ENCODE data around the gene GRM8. TPM values are rescaled to one million over a fixed set of nuclear protein-coding genes. Genes with fewer than 3 reads are reported as not detected.

Gene GRM8
- total and polyA plus RNA-seq, 2 experiments from 2014 or later = not detected

- no peaks in the 10 kb centered on the region for H3K36me3 ChIP-seq (ENCODE audit: low read depth)
- no peaks in the 10 kb centered on the region for H3K27me3 ChIP-seq (replicated peaks; ENCODE audit: insufficient read depth)
- H3K4me1 ChIP-seq (ENCODE audit: insufficient read depth) = peaks cover 7% of the 10 kb centered on the region
- H3K4me3 ChIP-seq = no peak overlapping the region
- in situ Hi-C loops (cut with MboI) = no loop called here
- no peaks in the 10 kb centered on the region for H3K9me2 ChIP-seq (ENCODE audit: insufficient read depth)
- DNase-seq = no peak
- WGBS, 2 experiments (ENCODE audit: low coverage in 1 of 2, low lambda C conversion rate in 2 of 2, missing lambda C conversion rate in 2 of 2) = 65 to 74% methylated on average over 9 of the region's 9 CpGs
- H3F3A ChIP-seq (ENCODE audit: insufficient read depth) = peaks cover 6% of the 10 kb centered on the region; the same call in 1 of the 2 replicates
- no peaks in the 10 kb centered on the region for H3K9me3 ChIP-seq (ENCODE audit: low read depth)
- TF ChIP-seq EZH2phosphoT487 (IDR thresholded peaks at IDR 0.05; ENCODE audit: insufficient read depth, low read depth) (no peak), EZH2 (IDR thresholded peaks at IDR 0.05; ENCODE audit: insufficient read depth, poor library complexity, severe bottlenecking) (no peak)
- no peak overlapping the region for H3K4me2 ChIP-seq (ENCODE audit: unreplicated experiment)
- H4K20me1 ChIP-seq (ENCODE audit: insufficient read depth) = no peaks in the 10 kb centered on the region
- no peak overlapping the region for H3K27ac ChIP-seq
- no peak overlapping the region for H3K9ac ChIP-seq
- H2AFZ ChIP-seq = no peak overlapping the region
- H3K79me2 ChIP-seq (ENCODE audit: insufficient read depth) = no peaks in the 10 kb centered on the region
These were observed 556.3 kb downstream of the GRM8 start for GRCh38 chr7:126696256-126697038.

- no peaks in the 10 kb centered on the region for H3F3A ChIP-seq (ENCODE audit: insufficient read depth)
- 51 to 52% methylated on average over 11 of the region's 11 CpGs for WGBS, 2 experiments (ENCODE audit: low coverage in 1 of 2, low lambda C conversion rate in 2 of 2, missing lambda C conversion rate in 2 of 2)
- TF ChIP-seq EZH2phosphoT487 (IDR thresholded peaks at IDR 0.05; ENCODE audit: insufficient read depth, low read depth) = no peak
- TF ChIP-seq EZH2 (IDR thresholded peaks at IDR 0.05; ENCODE audit: insufficient read depth, poor library complexity, severe bottlenecking) = no peak
- H2AFZ ChIP-seq = no peak overlapping the region
- no peaks in the 10 kb centered on the region for H3K79me2 ChIP-seq (ENCODE audit: insufficient read depth)
- H3K9ac ChIP-seq = no peak overlapping the region
- H3K27ac ChIP-seq = no peak overlapping the region
- H3K9me3 ChIP-seq (ENCODE audit: low read depth) = no peaks in the 10 kb centered on the region
- H4K20me1 ChIP-seq (ENCODE audit: insufficient read depth) = no peaks in the 10 kb centered on the region
- no peaks in the 10 kb centered on the region for H3K9me2 ChIP-seq (ENCODE audit: insufficient read depth)
- H3K27me3 ChIP-seq (replicated peaks; ENCODE audit: insufficient read depth) = no peaks in the 10 kb centered on the region; the same call in 1 of the 2 replicates
- in situ Hi-C loops (cut with MboI) = no loop called here
- no peak overlapping the region for H3K4me3 ChIP-seq
- DNase-seq = no peak
- no peaks in the 10 kb centered on the region for H3K36me3 ChIP-seq (ENCODE audit: low read depth)
- H3K4me1 ChIP-seq (ENCODE audit: insufficient read depth) = no peaks in the 10 kb centered on the region
- H3K4me2 ChIP-seq (ENCODE audit: unreplicated experiment) = no peak overlapping the region
These were observed 561.6 kb downstream of the GRM8 start for GRCh38 chr7:126690848-126691751.

GRCh38 chr7:126690104-126690503 is 562.6 kb downstream of the GRM8 start:
- H3K9me3 ChIP-seq (ENCODE audit: low read depth) = no peaks in the 10 kb centered on the region
- H2AFZ ChIP-seq = no peak overlapping the region
- no peaks in the 10 kb centered on the region for H3K4me1 ChIP-seq (ENCODE audit: insufficient read depth)
- no peak for DNase-seq
- WGBS, 2 experiments (ENCODE audit: low coverage in 1 of 2, low lambda C conversion rate in 2 of 2, missing lambda C conversion rate in 2 of 2) = 61% methylated on average over 15 of the region's 15 CpGs
- in situ Hi-C loops (cut with MboI) = no loop called here
- no peaks in the 10 kb centered on the region for H3K79me2 ChIP-seq (ENCODE audit: insufficient read depth)
- no peaks in the 10 kb centered on the region for H3F3A ChIP-seq (ENCODE audit: insufficient read depth)
- H3K36me3 ChIP-seq (ENCODE audit: low read depth) = no peaks in the 10 kb centered on the region
- no peaks in the 10 kb centered on the region for H3K9me2 ChIP-seq (ENCODE audit: insufficient read depth)
- H4K20me1 ChIP-seq (ENCODE audit: insufficient read depth) = no peaks in the 10 kb centered on the region
- H3K4me3 ChIP-seq = no peak overlapping the region
- H3K27me3 ChIP-seq (replicated peaks; ENCODE audit: insufficient read depth) = no peaks in the 10 kb centered on the region; the same call in 1 of the 2 replicates
- H3K9ac ChIP-seq = no peak overlapping the region
- H3K4me2 ChIP-seq (ENCODE audit: unreplicated experiment) = no peak overlapping the region
- TF ChIP-seq EZH2phosphoT487 (IDR thresholded peaks at IDR 0.05; ENCODE audit: insufficient read depth, low read depth) (no peak), EZH2 (IDR thresholded peaks at IDR 0.05; ENCODE audit: insufficient read depth, poor library complexity, severe bottlenecking) (no peak)
- H3K27ac ChIP-seq = no peak overlapping the region

GRCh38 chr7:126689037-126689436 is 563.7 kb downstream of the GRM8 start:
- H3K9me2 ChIP-seq (ENCODE audit: insufficient read depth) = no peaks in the 10 kb centered on the region
- no peak for DNase-seq
- no peak overlapping the region for H2AFZ ChIP-seq
- H3K4me1 ChIP-seq (ENCODE audit: insufficient read depth) = no peaks in the 10 kb centered on the region
- H3K36me3 ChIP-seq (ENCODE audit: low read depth) = no peaks in the 10 kb centered on the region
- no peak overlapping the region for H3K4me3 ChIP-seq
- no peaks in the 10 kb centered on the region for H4K20me1 ChIP-seq (ENCODE audit: insufficient read depth)
- H3K9ac ChIP-seq = no peak overlapping the region
- H3K79me2 ChIP-seq (ENCODE audit: insufficient read depth) = no peaks in the 10 kb centered on the region
- H3K27ac ChIP-seq = no peak overlapping the region
- in situ Hi-C loops (cut with MboI) = no loop called here
- no peaks in the 10 kb centered on the region; the same call in 1 of the 2 replicates for H3K27me3 ChIP-seq (replicated peaks; ENCODE audit: insufficient read depth)
- TF ChIP-seq EZH2 (IDR thresholded peaks at IDR 0.05; ENCODE audit: insufficient read depth, poor library complexity, severe bottlenecking) (no peak), EZH2phosphoT487 (IDR thresholded peaks at IDR 0.05; ENCODE audit: insufficient read depth, low read depth) (no peak)
- no peaks in the 10 kb centered on the region for H3F3A ChIP-seq (ENCODE audit: insufficient read depth)
- H3K4me2 ChIP-seq (ENCODE audit: unreplicated experiment) = no peak overlapping the region
- no peaks in the 10 kb centered on the region for H3K9me3 ChIP-seq (ENCODE audit: low read depth)
- 3 to 5% methylated on average over 1 of the region's 1 CpG for WGBS, 2 experiments (ENCODE audit: low coverage in 1 of 2, low lambda C conversion rate in 2 of 2, missing lambda C conversion rate in 2 of 2)

All from GM23248 (cell line).